ENCODE measurements around the gene GSPT1.

GRCh38 chr16:11852092-11852809 is 63.5 kb downstream of the GSPT1 start:
- TF ChIP-seq EP300 (IDR thresholded peaks at IDR 0.05; ENCODE audit: low read depth) (no peak), POLR2A (IDR thresholded peaks at IDR 0.05) (no peak), CTCF (IDR thresholded peaks at IDR 0.05) (no peak)

Data from transverse colon (tissue), 3 donors.